Right atrium auricular region (tissue), 2 donors: ENCODE results near the gene LGALS1. TPM values are rescaled to one million over a fixed set of nuclear protein-coding genes. Genes with fewer than 3 reads are reported as not detected.

Experiments
- DNase-seq: peaks from one replicate; pipeline ENCODE4 v3.0.0-alpha.2; 2019; ENCODE audit warnings: low spot score
- H3K27ac ChIP-seq, 2 donors: fragments of 200-600 bp; sonication (generic); 1 replicate in 1 of 2; 2 replicates in 1 of 2; pipeline ENCODE4 v1.5.1; 2016 to 2019
- H3K27me3 ChIP-seq, 2 donors: fragments of 200-600 bp; sonication (generic); one replicate each; pipeline versions ENCODE4 v1.5.1 to v1.6.0; 2017 to 2019
- H3K36me3 ChIP-seq: fragments of 200-600 bp; sonication (generic); one replicate; pipeline ENCODE4 v1.5.1; 2016
- H3K4me1 ChIP-seq, 2 donors: fragments of 200-600 bp; sonication (generic); one replicate each; pipeline versions ENCODE4 v1.5.1 to v1.6.0; 2017 to 2019
- H3K4me3 ChIP-seq, 2 donors: fragments of 200-600 bp; sonication (generic); 1 replicate in 1 of 2; 2 replicates in 1 of 2; pipeline ENCODE4 v1.5.1; 2017 to 2019; ENCODE audit warnings: mild to moderate bottlenecking in 1 of 2, moderate library complexity in 1 of 2
- H3K9me3 ChIP-seq, 2 donors: fragments of 200-600 bp; sonication (generic); one replicate each; pipeline ENCODE4 v1.5.1; 2019
- total RNA-seq, 2 donors: library from RNA; depleted of rRNA; stranded (reverse); fragments of >200 nt; gene quantifications; one replicate each; pipeline ENCODE4 v1.1.0, GENCODE V29; 2016
- TF ChIP-seq, protein P1 (sequence below), 2 donors: fragments of 200-600 bp; sonication (generic); IDR thresholded peaks; one replicate each; pipeline ENCODE4 v1.5.1; 2019; ENCODE audit warnings: antibody characterized with exemption in 2 of 2

The LGALS1 gene
- total RNA-seq, 2 donors from 2014 or later, result 584 to 1,958 TPM

DNA sequence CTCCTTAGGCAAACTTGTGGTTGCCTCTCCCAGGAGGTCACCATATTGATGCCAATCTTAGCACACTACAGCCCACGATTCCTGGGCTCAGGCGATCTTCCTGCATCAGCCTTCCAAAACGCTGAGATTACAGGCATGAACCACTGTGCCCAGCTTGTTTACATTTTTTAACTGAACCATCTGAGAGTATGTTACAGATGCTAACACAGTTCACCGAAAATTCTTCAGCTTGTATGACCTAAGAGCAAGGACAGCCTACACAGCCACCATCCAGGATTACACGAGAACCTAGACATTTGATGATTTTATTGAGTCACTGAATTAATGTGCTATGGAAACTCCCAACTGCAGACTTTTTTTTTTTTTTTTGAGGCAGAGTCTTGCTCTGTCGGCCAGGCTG is 5.8 kb upstream of the LGALS1 start:
- no peak overlapping the region for H3K27ac ChIP-seq
- H3K4me1 ChIP-seq, result peaks cover 0 to 22% of the 10 kb centered on the region in 2 donors
- TF ChIP-seq, protein P1, sequence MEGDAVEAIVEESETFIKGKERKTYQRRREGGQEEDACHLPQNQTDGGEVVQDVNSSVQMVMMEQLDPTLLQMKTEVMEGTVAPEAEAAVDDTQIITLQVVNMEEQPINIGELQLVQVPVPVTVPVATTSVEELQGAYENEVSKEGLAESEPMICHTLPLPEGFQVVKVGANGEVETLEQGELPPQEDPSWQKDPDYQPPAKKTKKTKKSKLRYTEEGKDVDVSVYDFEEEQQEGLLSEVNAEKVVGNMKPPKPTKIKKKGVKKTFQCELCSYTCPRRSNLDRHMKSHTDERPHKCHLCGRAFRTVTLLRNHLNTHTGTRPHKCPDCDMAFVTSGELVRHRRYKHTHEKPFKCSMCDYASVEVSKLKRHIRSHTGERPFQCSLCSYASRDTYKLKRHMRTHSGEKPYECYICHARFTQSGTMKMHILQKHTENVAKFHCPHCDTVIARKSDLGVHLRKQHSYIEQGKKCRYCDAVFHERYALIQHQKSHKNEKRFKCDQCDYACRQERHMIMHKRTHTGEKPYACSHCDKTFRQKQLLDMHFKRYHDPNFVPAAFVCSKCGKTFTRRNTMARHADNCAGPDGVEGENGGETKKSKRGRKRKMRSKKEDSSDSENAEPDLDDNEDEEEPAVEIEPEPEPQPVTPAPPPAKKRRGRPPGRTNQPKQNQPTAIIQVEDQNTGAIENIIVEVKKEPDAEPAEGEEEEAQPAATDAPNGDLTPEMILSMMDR (IDR thresholded peaks at IDR 0.05), result no peak
- H3K4me3 ChIP-seq, result no peak overlapping the region
- no peaks in the 10 kb centered on the region for H3K27me3 ChIP-seq
- peaks cover 6% of the 10 kb centered on the region for H3K36me3 ChIP-seq
- H3K9me3 ChIP-seq, result no peaks in the 10 kb centered on the region
- no peak for DNase-seq

DNA sequence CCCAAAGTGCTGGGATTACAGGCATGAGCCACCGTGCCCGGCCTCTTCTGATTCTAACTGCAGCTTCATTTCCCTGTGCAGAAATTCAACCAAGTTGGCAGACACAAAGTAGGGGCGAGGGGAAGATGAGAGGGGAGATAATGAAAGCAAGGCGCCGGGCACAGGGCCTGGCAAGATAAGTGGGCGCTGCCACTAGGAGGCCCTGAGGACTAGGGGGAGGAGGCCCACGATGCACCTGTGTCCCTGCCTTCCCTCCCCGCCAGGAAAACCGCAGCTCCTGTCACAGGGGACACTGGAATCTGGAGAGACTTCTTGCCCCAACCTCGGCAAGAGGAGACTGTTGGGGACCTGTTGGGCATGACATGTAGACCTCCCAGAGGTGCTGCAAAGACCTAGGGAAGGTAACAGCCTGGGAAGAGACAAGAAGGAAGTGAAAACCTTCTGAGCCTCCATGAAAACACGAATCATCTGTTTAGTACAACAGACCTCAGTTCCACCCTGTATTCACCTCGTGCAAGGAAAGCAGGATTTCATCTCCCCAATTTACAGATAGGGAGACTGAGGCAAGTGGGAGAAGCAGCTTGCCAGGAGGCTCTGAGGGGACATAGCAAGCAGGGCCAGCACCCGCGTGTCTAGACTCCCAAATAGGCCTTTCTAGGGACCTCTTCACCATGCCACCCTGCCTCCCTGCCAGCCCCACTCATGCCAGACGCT is 3.1 kb upstream of the LGALS1 start:
- H3K9me3 ChIP-seq, result no peaks in the 10 kb centered on the region
- H3K4me1 ChIP-seq, result peaks cover 0 to 35% of the 10 kb centered on the region in 2 donors
- H3K27ac ChIP-seq, result no peak overlapping the region
- H3K4me3 ChIP-seq, result no peak overlapping the region
- no peak for DNase-seq
- H3K27me3 ChIP-seq, result no peaks in the 10 kb centered on the region
- no peaks in the 10 kb centered on the region for H3K36me3 ChIP-seq
- TF ChIP-seq, protein P1 (IDR thresholded peaks at IDR 0.05), result no peak

DNA sequence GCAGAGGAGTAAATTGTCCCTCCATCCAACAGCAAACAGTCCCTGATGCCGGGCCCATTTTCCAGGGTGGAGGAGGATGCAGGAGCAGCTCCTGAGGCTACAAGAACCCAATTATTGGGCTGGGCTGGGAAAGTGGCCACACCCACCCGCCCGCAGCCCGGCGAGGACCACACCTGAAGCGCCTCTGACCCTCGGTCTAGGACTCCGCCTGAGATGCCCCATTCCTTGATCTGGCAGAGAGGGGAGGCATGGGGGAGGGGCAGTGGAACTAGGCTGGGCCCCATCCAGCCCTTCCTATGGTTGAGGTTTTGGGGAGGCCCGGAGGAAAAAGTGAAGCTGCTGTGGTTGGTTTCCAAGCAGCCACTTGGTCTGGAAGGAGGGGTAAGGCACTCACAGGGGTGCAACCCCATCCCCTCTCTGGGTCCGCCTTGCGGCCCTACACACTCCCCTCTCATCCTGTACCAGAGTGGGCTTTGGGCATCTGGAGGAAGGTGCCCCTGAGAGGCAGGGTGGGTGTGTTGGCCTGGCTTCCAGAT is 2.4 kb upstream of the LGALS1 start:
- Histone ChIP-seq H3K4me1 (peaks cover 0 to 41% of the 10 kb centered on the region in 2 donors), H3K36me3 (peaks cover 4% of the 10 kb centered on the region)

GRCh38 chr22:37674248-37674647 is 1.2 kb upstream of the LGALS1 start:
- peaks cover 13% of the 10 kb centered on the region for H3K36me3 ChIP-seq
- H3K4me3 ChIP-seq, result no peak overlapping the region
- no peaks in the 10 kb centered on the region for H3K9me3 ChIP-seq
- peak overlapping the region; percentile 93 to 94 for H3K27ac ChIP-seq
- no peak for DNase-seq
- no peaks in the 10 kb centered on the region for H3K27me3 ChIP-seq
- H3K4me1 ChIP-seq, result peaks cover 0 to 47% of the 10 kb centered on the region in 2 donors
- TF ChIP-seq, protein P1 (IDR thresholded peaks at IDR 0.05), result no peak

More for the DNA sequence above, 2.4 kb upstream of the LGALS1 start:
- no peaks in the 10 kb centered on the region for H3K27me3 ChIP-seq
- TF ChIP-seq, protein P1 (IDR thresholded peaks at IDR 0.05), result no peak
- peak overlapping the region in 1 of 2 donors; percentile 93 for H3K27ac ChIP-seq
- no peak for DNase-seq
- H3K4me3 ChIP-seq, result no peak overlapping the region
- no peaks in the 10 kb centered on the region for H3K9me3 ChIP-seq

- no peaks in the 10 kb centered on the region for H3K9me3 ChIP-seq
- H3K4me1 ChIP-seq, result peaks cover 0 to 50% of the 10 kb centered on the region in 2 donors
- H3K4me3 ChIP-seq, result peak overlapping the region; percentile 47 to 67
- TF ChIP-seq, protein P1 (IDR thresholded peaks at IDR 0.05), result no peak
- no peaks in the 10 kb centered on the region for H3K27me3 ChIP-seq
- peak overlapping the region; percentile 93 to 94 for H3K27ac ChIP-seq
- peaks cover 21% of the 10 kb centered on the region for H3K36me3 ChIP-seq
- no peak for DNase-seq
Measured at GRCh38 chr22:37675930-37676735, 697 bp downstream of the LGALS1 start.
